ENCODE measurements around the gene SLC4A1.

DNA sequence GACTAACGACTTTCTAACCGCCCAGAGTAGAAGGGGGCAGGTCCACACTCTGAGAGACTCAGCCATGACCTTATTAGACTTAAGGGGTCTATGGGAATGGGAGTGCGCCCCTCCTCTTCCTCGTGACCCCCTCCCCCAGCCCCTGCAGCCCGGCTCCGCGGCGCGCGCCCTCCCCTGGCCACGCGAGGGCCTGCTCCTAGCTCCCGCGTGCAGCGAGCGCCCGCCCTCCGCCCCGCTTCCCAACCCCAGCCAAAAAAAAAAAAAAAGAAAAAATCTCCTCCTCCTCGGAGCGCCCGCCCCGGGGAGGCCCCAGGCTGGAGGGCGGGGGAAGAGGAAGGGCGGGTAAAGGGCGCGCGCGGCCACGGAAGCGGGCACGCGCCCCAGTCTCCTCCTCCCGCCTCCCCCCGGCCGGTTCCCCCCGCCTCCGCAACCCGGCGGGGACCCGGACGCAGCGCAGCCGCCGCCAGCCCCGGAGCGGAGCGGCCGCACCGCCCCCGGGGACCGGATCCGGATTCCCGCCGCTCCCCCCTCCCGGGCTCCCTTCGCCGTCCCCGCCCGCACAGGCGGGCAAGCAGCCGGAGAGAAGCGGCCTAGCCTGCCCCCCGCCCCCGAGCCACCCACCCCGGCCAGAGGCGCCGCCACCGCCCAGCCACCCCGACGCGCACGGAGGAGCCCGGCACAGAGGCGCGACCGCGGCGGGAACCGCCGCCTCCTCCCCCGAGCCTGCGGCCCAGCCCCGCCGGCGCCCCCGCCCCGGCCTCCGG lies 49.4 kb downstream of the SLC4A1 start:
- no peak for TF ChIP-seq REST (IDR thresholded peaks at IDR 0.05)
- TF ChIP-seq CEBPB (IDR thresholded peaks at IDR 0.05) = no peak
